Fibroblast of lung (primary cell): ENCODE measurements around the gene CHIT1.

Source experiments
- CTCF ChIP-seq, 2 donors: IDR thresholded peaks in 1 of 2; conservative IDR thresholded peaks in 1 of 2; 1 replicate in 1 of 2; 2 replicates in 1 of 2; pipeline ENCODE4 v1.5.1; 2011 to 2012; ENCODE audit warnings: low read length in 2 of 2, control low read depth in 1 of 2, inconsistent platforms in 1 of 2, low read depth in 1 of 2, mild to moderate bottlenecking in 1 of 2
- EZH2 ChIP-seq: IDR thresholded peaks from 2 replicates; pipeline ENCODE4 v1.5.1; 2012; ENCODE audit warnings: low read length, control low read depth, mild to moderate bottlenecking; ENCODE audit errors: missing control alignments

- TF ChIP-seq CTCF (conservative IDR thresholded peaks at IDR 0.05 in 1 of 2, IDR thresholded peaks at IDR 0.05 in 1 of 2; ENCODE audit: low read depth in 1 of 2, low read length in 2 of 2) = no peak
- TF ChIP-seq EZH2 = no peak
Measured at GRCh38 chr1:203183828-203184227, 45.6 kb downstream of the CHIT1 start.
